Activated T-cell treated with anti-CD3 and anti-CD28 coated beads, Interleukin-2, amount 50 U/mL, for 1 hour (primary cell): Measurements from ENCODE around the gene MRPL36.
"Not testable (repeated sequence)": the region's sequence is repeated elsewhere in the genome, so short reads cannot be mapped to it uniquely, and the experiment has no call there.

Experiments
- DNase-seq: peaks from one replicate; pipeline ENCODE4 v3.0.0-alpha.2; 2020

The MRPL36 gene

DNA sequence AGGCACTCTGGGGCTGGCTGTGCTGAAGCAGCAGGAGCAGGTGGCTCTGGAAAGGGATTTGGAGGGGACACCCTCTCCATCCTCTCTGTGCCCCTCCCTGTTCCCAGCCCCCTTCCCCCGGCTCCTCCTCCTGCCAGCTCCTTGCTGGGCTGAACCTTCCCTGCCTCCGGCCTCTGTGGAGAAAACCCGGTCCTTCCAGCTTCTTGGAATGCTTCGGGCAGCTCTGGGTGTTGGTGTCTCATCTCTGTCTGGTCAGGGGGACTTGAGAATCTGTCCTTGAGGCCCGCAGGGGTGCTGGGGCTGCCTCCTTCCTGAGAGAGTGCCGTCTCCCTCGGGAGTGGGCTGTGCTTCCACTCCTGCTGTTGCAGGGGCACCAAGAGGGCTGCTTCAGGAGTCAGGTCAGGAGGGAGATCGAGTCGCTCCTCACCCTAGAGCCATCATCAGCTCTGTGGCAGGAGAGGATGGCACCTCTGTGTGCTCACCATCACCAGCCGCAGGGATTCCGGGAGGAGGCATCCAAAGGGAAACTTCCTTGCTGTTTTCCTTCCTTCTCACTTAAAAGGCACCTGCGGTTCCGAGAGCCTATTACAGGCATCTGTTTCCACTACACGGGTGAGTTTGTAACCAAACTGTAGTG is 32.2 kb upstream of the MRPL36 start:
- DNase-seq, result no peak

DNA sequence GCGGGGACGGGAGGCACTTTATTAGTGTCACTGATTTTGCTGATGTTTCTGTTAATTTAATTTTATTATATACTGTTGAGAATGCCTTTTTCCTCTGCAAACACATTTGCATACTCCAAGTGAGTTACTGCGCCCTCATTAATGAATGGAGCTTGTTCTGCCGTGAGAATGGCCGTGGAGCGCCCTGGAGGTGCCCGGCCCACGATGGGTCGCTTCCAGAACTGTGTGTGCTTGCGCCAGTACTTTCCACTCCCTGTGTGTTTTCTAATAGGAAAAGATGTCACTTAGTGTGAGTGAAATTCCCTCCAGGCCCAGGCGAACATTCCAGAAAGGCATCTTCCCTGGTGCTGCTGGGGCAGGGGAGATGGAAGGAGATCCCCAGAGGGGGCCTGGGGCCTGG is 31.6 kb upstream of the MRPL36 start:
- DNase-seq, result no peak

DNA sequence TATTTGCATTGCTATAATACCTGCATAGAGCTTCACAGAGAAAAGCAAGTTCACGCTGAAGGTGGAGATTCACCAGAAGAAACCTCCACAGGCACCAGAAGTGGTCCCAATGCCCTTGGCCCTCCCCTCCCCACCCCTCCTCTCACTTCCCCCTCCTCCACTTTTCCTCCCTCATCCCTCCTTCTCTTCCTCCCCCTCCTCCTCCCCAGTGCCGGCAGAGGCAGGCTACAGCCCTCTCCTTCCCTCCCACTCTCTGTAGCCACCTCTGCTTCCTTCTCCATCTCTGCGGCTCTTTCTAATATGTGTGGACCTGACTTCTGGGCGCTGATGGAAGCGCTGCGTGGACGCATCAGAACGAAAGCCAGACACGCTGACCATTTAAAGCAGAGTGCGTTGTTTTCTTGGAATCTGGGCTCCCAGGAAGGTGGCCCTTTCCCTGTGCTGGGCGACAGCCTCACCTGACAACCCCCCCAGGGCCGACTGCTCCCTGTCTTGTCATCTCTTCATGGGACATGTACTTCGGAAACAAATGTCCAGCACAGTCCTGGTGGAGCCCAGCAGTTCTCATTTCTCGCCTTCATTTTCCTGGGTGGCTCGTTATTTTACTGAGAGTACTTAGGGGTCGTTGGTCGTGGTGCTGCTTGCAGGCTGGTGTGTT is 31.1 kb upstream of the MRPL36 start:
- DNase-seq, result no peak

DNA sequence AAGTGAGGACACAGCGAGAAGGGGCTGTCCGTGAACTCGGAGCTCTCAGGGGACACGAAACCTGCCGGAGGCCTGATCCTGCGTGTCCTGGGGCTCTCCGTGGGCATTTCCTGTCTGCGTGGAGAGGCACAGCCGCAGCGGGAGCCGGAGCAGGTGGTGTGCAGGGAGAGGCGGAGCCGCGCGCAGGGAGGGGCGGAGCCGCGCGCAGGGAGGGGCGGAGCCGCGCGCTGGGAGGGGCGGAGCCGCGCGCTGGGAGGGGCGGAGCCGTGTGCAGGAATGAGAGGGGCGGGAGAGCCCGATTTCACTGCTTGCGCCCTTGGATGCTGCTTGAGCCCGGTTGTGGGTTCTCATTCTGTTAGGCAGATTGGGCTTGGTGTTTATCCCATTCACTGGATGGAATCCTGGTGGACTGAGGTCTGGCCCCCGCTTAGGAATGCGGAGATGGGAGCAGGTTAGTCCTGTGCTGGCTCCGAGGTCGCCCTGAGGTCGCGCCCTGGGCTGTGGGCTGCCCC is 28.3 kb upstream of the MRPL36 start:
- DNase-seq, result peak; percentile 52

DNA sequence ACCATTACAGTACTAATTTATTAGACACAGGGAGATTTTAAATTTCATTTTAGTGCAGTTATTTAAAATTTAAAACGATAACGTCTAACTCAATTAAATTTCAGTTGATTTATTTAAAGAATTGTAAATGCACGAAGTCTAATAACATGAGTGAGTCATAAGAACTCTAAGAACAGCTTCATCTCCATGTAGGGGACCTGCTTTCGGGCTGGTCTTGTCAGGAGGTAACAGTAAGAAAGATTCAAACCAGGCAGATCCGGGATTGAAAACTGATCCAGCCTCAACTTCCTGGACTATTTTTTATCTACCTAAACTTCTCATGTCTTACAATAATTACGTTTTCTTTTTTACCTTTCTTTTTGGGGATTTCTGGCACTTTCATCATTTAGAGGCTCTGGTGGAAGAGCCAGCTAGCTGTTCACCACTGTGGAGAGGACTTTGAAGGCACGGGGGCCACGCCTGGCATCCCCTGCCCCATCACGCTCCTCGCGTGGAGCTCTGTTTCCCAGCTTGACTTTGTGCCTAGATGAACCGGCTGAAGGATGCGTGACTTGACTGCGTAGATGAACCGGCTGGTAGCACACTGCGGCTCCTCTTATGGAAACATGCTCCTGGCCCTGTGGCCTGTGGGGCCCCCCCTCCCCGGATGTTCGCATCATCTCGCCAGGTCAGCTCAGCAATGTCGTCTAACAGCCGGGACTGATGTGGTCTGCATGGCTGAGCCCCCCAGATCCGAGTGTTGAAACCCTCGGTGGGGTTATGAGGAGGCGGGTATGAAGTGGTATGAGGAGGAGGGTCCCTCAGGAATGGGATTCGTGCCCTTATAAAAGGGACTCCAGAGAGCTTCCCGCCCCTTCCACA is 27.6 kb upstream of the MRPL36 start:
- no peak for DNase-seq

DNA sequence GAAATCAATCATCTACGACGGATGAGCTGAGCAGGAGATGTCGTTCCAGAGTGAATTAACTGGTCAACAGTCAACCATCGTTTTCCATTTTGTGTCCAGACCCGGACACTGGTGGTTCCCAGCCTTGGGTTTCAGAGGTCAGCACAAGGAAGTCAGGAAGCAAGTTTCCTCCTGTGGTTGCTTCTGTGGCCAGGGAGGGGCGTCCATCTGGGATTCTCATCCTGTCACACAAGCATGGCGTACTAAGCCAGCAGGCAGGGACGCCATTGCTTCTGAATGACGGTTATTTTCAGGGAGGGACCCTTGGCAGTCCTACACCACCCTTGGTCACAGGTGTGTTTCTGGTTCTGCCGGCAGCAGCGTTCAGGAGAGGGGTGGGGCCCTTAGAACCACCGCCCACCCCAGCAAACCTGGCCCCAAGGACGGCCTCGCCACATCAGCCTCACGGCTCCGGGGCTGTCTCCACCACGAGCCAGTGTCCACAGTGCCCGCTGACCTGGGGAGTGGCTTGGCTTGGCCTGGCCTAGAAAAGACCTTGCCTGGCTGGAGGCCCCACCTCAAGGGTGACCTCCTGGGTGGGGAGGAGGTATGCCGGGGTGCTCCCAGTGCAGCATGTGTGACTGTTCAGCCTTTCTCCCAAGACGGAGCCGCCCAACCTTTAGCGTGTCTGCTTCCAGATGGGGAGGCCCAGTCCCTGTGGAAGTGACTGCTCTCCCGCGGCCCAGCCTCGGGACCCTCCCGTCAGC is 26.8 kb upstream of the MRPL36 start:
- no peak for DNase-seq

DNA sequence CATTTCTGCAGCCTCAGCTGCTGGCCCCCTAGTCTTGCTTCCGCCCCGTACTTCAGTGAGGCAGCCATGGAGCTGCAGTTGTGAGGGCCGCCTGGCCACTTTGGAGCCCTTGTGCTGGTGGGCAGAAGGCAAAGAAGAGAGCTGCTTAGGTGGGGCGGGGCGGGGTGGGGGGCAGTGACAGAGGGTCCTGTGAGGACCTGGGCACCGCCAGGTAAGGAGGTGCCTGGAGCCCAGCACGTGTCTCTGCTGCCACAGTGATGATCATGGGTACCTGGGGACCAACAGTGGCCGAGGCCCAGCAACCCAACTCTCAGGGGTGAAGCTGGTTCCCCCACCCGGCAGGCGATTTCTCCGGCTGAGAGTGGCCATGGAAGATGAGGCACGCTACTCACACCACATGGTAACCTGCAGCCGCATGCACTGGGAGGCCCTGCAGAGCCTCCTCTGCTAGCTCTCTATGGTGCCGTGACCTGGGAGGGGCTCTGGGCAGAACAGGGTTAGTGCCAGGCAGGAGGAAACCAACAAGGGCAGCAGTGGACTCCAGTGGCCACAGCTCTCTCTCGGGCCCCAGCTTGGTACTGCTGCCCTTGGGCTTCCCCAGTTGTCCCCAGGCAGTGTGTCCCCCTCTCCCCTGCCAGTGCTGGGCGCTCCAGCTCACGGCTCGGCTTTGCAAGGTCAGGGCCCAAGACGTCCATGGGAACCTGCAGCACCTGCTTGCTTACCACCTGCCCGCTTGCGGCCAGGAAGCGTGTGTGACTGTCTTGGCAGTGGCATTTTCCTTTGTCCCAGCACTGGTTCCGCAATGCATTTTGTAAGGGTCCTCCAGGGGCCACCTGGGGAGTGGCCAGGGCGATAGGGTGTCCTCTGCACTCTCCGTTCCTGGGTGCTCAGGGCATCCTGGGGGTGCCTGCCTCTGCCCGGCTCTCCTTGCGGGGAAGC is 25.5 kb upstream of the MRPL36 start:
- DNase-seq, result no peak

DNA sequence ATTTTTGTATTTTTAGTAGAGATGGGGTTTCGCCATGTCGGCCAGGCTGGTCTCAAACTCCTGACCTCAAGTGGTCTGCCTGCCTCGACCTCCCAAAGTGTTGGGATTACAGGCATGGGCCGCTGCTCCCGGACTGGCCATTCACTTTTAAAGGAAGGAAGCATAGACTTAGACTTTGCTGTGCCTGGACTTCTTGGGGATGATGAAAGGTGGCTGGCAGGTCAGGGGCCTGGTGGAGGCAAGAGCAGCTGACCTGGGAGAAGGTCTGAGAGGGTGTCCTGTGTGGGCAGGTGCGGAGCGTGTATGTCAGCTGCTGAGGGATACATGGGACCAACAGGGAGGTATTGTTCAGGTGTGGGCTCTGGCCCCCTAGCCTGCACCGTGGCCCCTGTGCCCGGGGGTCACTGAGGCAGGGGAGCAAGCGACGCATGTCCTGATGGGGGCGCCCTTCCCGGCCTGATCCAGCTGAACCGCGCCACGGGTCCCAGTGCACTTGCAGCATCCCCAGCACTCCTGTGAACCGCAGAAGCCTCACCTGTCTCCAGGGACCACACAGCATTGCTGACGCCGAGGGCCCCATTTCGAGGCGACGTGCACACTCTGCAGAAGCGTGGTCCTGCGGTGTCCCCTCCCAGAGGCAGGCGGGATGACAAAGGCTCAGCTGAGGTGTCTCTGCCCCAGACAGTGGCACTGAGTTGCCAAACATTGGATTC is 24.6 kb upstream of the MRPL36 start:
- DNase-seq, result no peak

DNA sequence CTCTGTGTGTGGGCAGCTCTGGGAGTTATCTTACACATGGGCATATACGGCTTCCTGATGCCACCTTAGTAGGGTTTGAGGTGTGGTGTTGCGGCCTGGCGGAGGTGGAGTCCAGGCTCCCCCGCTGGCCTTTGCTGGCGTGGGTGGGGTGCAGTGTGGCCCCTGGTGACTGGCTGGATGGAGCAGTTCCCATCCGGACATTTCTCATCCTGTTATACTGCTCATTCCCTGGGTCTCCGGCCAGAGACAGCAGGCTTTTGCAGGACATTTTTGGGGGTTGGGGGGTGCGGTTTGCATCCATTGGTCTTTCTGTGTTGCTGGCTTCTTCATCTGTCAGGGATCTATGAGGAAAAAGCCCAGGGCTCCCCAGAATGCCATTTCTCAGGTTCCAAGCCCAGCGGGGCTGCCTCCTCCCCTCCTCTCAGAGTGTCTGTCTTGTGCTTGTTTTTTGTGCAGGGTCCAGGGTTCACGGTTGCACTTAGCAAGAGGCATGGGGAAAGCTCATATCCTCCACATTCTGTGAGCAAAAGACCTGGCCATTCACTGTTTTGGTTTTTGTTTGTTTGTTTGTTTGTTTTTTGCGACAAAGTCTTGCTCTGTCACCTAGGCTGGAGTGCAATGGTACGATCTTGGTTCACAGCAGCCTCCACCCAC is 23.9 kb upstream of the MRPL36 start:
- DNase-seq, result no peak

DNA sequence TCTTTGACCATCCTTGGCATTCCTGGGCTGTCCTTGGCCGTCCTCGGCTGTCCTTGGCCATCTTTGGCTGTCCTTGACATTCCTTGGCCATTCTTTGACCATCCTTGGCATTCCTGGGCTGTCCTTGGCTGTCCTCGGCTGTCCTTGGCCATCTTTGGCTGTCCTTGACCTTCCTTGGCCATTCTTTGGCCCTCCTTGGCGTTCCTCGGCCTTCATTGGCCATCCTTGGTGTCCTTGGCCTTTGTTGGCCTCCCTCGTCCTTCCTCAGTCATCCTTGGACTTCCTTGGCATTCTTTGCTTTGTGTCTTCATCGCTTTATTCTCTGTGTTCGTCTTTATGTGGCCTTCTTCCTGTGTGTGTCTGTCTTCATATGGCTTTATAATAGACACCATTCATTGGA is 22.2 kb upstream of the MRPL36 start:
- no peak for DNase-seq

DNA sequence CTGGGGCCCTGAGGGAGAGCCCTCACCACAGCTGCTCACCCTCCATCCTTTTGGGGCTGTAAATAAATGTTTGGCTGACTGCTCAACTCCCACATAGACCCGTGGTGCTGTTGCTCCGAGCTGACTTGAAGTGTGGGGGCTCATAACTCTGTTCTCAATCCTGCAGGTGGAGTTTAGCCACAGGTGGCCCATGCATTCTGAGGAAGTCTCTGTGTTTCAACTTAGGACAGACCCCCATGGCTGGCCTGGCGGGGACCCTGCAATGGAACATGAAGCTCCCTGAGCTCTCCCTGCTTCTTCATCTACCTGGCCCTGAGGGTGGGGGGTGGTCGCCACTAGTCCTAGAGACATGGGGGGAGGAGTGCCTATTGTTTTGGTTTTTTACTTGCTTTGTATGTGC is 21.3 kb upstream of the MRPL36 start:
- DNase-seq, result no peak

DNA sequence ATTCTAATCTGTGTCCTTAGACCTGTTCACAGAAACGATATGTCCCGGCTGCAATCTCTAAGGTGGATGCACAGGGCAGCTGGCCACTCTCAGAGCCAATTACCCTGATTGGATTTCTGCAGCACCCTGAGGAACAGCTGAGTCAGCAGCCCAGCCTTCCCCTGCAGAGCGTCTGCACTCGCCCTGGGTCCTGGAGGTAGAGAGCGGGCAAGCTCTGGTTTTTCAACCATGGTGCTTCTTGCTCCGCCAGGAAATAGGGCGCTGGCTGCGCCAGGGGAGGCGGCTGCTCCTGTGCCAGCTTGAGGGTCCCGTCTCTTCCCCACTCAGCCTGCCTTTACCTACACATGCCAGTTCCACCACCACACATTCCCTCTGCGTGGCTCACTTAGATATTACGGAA is 20.7 kb upstream of the MRPL36 start:
- DNase-seq, result no peak

DNA sequence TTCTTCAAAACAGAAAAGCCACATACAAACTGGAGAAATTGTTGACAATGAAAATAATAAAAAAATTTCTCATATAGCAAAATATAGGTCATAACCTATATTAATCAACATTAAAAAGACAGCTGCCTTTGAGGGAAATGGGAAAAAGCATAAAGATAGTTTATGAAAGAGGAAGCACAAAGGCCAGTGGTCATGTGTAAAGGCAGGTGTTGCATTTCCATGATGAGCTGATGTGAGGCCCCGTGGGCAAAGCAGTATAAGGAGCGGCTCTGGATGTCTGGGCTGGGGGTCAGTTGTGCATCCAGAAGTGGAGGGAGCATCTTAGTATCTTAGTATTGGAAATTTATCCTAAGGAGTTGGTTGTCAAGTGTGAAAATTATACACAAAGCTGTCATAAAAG is 19.8 kb upstream of the MRPL36 start:
- DNase-seq, result no peak

DNA sequence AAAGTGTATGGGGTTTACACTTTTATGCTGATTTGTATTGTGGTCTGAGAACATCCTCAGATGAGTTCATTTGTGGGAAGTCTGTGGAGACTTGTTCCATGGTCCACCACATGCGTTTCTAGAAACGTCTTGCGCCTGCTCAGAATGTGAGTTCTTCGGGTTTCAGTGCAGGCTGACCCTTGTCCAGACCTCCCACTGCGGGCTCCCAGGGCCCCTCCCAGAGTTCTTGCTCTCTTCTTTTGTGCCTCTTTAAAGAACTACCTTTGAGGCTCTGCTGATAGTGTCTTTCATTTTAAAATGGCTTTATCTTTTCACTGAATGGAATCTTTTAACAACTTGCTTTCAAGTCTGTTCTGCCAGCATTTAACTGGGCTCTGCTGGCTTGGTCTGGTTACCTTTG is 19.1 kb upstream of the MRPL36 start:
- no peak for DNase-seq

DNA sequence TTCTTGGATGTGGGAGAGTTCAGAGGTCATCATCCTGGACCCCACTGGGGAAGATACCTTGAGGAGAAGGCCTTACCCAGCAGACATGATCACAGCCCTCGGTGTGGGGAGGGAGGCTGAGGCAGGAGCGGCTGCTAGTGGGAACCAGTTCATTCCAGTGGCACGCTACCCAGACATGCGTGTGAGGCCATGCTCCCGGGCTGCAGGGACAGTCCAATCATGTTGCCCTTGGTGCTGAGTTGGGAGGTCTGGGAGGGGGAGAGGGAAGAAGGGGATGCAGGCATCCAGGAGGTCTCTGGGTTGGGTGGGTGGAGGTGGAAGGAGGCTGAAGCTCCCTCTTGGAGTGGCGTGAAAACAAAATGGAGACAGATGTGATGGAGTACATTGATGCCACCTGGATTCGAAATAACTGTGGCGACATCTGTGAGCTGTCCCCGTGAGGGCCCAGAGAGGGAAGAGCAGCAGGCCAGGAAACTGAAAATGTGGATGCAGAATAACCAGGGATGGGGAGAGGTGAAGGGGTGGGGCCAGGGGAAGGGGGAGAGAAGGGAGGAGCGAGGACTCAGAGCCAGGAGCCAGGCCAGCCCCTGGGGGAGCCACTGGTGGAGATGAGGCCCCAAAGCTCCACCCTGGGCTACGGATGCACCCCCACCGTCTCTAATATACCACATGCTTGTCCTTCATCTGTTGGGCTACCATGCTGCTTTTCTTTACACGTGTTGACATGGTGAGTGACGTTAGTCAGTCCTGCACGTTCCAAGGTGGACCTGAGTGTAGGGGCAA is 17.8 kb upstream of the MRPL36 start:
- no peak for DNase-seq

DNA sequence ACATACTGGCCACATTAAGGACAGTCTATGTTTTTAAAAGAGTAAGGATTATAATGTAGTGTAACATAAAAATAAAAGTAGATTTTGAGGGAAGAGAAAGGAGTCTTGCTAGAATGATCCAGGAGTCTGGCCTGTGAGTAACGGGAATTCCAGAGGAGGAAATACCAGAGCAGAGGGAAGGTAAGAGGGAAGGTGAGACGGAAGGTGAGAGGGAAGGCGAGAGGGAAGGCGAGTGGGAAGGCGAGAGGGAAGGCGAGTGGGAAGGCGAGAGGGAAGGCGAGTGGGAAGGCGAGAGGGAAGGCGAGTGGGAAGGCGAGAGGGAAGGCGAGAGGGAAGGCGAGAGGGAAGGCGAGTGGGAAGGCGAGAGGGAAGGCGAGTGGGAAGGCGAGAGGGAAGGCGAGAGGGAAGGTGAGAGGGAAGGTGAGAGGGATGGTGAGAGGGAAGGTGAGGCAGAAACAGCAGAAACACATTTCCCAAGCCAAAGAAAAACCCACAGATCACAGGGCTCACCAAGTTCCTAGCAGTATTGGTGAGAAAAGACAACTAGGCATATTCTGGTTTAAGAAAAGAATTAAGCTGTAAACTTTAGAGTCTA is 17.0 kb upstream of the MRPL36 start:
- not testable (repeated sequence) for DNase-seq

DNA sequence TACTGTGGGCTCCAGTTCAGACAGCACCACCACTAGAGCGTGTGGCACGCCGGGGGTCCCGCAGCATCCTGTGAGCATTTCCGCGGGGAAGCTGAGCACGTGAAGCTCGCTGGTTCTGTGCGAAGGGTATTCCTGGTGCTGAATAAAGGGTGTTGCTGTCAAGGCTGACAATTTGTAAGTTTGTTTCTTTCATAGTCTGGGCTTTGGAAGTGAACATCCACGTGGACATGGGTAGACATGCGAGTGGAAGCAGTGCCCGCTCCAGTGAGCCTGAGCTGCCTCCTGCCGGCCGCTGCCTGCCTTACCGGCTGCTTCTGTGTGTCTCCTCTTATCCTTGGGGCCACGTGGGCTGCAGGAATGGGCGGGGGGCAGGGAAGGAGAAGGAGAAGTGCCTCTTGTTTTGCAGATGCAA is 16.2 kb upstream of the MRPL36 start:
- no peak for DNase-seq

DNA sequence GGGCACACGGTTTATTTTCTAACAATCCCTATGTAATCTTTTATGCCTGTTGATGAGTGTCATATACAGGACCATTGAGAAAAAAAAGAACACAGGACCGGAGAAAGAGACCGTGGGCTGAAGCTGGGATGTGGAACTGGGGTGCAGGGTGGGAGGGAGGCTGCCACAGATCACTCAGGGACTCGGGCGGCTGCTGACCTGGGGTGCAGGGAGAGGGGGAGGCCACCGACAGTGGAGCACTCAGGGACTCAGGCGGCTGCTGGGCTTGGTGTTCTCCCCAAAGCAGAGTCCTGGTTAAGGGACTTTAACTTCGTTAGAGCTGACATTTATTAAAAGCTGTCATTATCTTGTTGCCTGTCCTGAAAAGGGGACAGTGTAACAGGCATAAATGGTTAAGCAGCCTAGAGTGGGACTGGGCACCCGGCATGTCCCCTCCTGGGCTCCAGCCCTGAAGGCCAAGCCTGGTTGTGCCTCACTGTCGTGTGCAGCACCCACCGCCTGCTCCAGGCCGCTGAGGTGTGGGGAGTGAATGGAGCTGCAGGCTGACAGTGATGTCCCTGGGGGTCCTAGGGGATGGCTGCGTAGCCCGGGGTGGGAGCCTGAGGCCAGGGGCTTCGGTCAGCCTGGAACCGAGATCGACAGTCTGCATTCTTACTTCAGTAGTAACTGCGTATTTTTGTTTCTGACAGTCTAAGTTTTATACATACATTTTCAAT is 15.6 kb upstream of the MRPL36 start:
- no peak for DNase-seq
